Measurements from ENCODE around the gene EEIG1.
A peak's percentile ranks its signal among the peaks of the same experiment; 100 is the strongest.

Gene EEIG1

DNA sequence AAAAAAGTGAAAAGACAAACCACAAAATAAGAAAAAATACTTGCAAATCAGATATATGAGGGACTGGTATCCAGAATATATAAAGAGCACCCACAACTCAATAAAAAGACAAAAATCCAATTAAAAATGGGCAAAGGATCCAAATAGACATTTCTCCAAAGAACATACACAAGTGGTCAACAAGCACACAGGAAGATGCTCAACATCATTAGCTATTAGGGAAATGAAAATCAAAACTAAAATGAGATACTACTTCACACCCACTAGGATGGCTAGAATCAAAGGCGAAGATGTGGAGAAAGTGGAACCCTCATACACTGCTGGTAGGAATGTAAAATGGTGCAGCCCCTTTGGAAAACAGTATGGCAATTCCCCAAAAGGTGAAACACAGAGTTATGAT lies 22.1 kb downstream of the EEIG1 start:
- no peak for DNase-seq

- DNase-seq: peak; percentile 94
Measured at GRCh38 chr9:127955294-127956015, 25.3 kb downstream of the EEIG1 start.

GRCh38 chr9:127954831-127955293 lies 25.9 kb downstream of the EEIG1 start:
- DNase-seq: no peak

- no peak for DNase-seq
Measured at GRCh38 chr9:127953768-127954505, 26.9 kb downstream of the EEIG1 start.

- DNase-seq: no peak
Measured at GRCh38 chr9:127953154-127953553, 27.6 kb downstream of the EEIG1 start.

- DNase-seq: no peak
Measured at GRCh38 chr9:127950513-127951289, 30.1 kb downstream of the EEIG1 start.

GRCh38 chr9:127949827-127950512 lies 30.8 kb downstream of the EEIG1 start:
- no peak for DNase-seq

- DNase-seq: no peak
Measured at GRCh38 chr9:127947841-127948710, 32.7 kb downstream of the EEIG1 start.

DNA sequence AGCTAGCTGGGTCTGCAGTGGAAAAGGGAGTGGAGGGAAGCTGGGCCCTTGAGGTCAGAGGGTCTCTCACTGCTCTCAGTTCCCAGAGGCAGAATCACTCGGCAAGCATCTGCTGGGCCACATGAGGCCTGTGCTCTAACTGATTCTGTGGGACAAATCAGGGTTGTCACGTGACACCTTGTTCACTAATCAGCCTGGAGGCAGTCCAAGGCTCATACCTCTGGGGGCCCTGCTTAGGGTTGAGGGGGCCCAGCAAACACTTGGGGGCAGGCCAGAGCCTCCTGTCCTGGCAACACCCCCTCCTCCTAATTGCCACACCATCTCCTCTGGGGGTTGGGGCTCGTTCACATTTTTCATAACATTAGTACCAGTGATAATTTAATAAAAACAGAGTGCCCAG lies 34.1 kb downstream of the EEIG1 start:
- no peak for DNase-seq

GRCh38 chr9:127945942-127946341 lies 34.8 kb downstream of the EEIG1 start:
- DNase-seq: no peak

GRCh38 chr9:127945338-127945737 lies 35.5 kb downstream of the EEIG1 start:
- DNase-seq: no peak

DNA sequence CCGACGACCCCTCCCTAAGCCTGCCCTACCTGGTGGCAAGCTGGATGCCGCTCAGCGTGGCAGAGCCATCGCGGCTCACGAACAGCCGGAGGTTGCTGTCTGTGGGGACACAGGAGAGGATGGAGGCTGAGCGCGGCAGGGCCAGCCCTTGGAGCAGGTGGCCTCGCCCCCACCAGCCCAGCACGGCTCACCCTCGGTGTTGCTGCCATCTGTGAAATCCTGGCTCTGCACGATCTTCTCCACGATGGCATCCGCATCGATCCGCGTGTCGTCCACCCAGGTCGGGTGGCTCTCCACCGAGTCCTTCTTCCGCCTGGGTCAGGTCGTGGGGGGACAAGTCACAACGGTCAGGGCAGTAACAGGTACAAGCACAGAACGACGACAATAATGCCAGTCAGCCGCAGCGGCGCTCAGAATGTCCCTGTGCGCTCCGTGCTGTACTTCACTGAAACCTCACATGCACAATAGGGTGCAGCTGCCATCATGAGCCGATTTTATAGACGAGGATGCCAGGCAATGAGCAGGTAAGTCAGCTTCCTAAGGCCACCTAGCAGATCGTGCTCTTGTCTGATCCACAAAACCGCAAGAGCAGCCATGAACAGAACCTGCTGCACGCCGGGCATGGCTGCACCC lies 36.1 kb downstream of the EEIG1 start:
- no peak for DNase-seq

DNA sequence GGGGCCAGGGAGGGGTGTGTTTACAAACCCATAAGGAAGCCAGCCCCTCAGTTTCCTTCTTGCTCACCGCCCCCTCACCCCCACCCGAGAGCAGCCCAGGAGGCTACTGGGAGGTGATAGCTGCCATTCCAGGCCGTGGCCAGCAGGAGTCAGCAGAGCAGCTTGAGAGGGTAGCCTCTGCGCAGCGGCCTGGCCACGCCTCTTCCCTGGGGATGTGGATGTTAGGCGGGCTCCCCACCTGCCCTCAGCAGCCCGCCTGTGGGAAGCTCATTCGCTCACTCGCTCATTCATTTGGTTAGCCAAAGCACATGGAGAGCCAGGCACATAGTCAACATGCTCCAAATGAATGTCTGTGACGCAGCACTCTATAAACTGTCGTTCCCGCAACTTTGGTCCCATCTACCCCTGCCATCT lies 37.1 kb downstream of the EEIG1 start:
- peak; percentile 48 for DNase-seq

DNA sequence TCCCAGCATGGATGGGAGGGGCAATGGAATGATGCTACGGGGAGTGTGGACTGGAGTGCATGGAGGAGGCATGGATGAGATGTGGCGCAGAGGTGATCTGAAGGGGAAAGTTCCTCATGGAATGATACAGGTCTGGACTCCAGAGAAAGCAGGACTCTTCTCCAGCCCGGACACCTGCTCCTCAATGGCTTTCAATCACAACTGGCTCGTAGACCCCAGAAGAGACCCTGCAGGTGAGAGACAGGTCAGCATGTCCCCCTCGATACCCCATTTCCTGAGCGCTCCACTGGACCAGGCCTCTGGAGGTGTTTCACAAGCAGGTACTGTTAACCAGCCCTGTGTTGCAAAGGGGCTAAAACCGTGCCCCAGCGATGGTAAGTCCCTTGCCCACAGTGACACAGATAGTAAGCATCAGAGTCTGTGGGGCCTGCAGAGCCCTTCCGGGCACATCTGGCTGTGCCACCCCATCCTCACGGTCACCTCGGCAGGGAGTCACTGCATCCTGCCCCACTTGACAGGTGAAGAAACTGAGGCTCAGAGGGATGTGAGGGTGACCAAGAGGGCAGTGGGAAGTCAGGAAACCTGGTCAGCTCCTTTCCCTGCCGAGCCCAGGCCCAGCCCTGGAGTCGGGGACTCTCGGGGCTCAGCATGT lies 37.7 kb downstream of the EEIG1 start:
- DNase-seq: no peak

GRCh38 chr9:127942216-127943010 lies 38.4 kb downstream of the EEIG1 start:
- peak; percentile 13 for DNase-seq

DNA sequence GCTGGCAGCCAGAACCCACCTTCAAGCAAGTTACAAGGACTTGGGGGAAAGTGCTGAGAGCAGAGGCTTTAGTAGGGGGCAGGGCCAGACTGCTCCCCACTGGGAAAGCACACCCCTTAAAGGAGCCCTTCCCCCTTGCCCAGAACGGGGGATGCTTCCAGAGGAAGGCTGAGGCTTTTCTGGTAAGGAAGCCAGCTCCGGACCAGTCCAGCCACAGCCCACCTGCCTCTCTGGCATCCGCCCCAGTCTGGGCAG lies 38.9 kb downstream of the EEIG1 start:
- no peak for DNase-seq

- no peak for DNase-seq
Measured at GRCh38 chr9:127941062-127941960, 39.5 kb downstream of the EEIG1 start.

GRCh38 chr9:127940593-127940992 lies 40.2 kb downstream of the EEIG1 start:
- no peak for DNase-seq

GRCh38 chr9:127938298-127938690 lies 42.5 kb downstream of the EEIG1 start:
- DNase-seq: no peak
